ENCODE results near the gene SLK.

The SLK gene

GRCh38 chr10:104002911-104003310 is 36.0 kb downstream of the SLK start:
- TF ChIP-seq CTCF (IDR thresholded peaks at IDR 0.05; ENCODE audit: insufficient read depth, missing control alignments) = no peak
- DNase-seq (ENCODE audit: insufficient read length, low spot score) (no peak), FAIRE-seq (no peak)

GRCh38 chr10:104005172-104005863 is 38.4 kb downstream of the SLK start:
- TF ChIP-seq CTCF (IDR thresholded peaks at IDR 0.05; ENCODE audit: insufficient read depth, missing control alignments) = no peak
- no peak for DNase-seq (ENCODE audit: insufficient read length, low spot score)
- no peak for FAIRE-seq

- no peak for FAIRE-seq
- TF ChIP-seq CTCF (IDR thresholded peaks at IDR 0.05; ENCODE audit: insufficient read depth, missing control alignments) = no peak
- no peak for DNase-seq (ENCODE audit: insufficient read length, low spot score)
Observed at GRCh38 chr10:104011904-104012303, 45.0 kb downstream of the SLK start.

GRCh38 chr10:104013489-104013888 is 46.5 kb downstream of the SLK start:
- no peak for TF ChIP-seq CTCF (IDR thresholded peaks at IDR 0.05; ENCODE audit: insufficient read depth, missing control alignments)
- FAIRE-seq (no peak), DNase-seq (ENCODE audit: insufficient read length, low spot score) (no peak)

- no peak for FAIRE-seq
Observed at GRCh38 chr10:104014176-104014575, 47.2 kb downstream of the SLK start.

GRCh38 chr10:104016661-104017060 is 49.7 kb downstream of the SLK start:
- no peak for FAIRE-seq
- no peak for DNase-seq (ENCODE audit: insufficient read length, low spot score)
- no peak for TF ChIP-seq CTCF (IDR thresholded peaks at IDR 0.05; ENCODE audit: insufficient read depth, missing control alignments)

More at GRCh38 chr10:104014176-104014575, 47.2 kb downstream of the SLK start:
- no peak for DNase-seq (ENCODE audit: insufficient read length, low spot score)
- TF ChIP-seq CTCF (IDR thresholded peaks at IDR 0.05; ENCODE audit: insufficient read depth, missing control alignments) = no peak

- no peak for FAIRE-seq
- no peak for DNase-seq (ENCODE audit: insufficient read length, low spot score)
- TF ChIP-seq CTCF (IDR thresholded peaks at IDR 0.05; ENCODE audit: insufficient read depth, missing control alignments) = no peak
Observed at GRCh38 chr10:104018471-104018870, 51.5 kb downstream of the SLK start.

Data from D721Med (cell line).